Glomerular visceral epithelial cell (primary cell): ENCODE measurements around the gene HOXB1.
"Not testable (repeated sequence)": the region's sequence is repeated elsewhere in the genome, so short reads cannot be mapped to it uniquely, and the experiment has no call there.

Source experiments
- DNase-seq: peaks from one replicate; pipeline ENCODE4 v3.0.0-alpha.2; 2016; ENCODE audit errors: extremely low spot score

The HOXB1 gene

GRCh38 chr17:48519427-48519826, 11.4 kb downstream of the HOXB1 start:
- no peak for DNase-seq

- no peak for DNase-seq
These were observed 13.3 kb downstream of the HOXB1 start for GRCh38 chr17:48517478-48517877.

- no peak for DNase-seq
These were observed 14.6 kb downstream of the HOXB1 start for GRCh38 chr17:48515925-48516900.

GRCh38 chr17:48514477-48514876, 16.3 kb downstream of the HOXB1 start:
- no peak for DNase-seq

GRCh38 chr17:48513666-48514455, 16.9 kb downstream of the HOXB1 start:
- no peak for DNase-seq

GRCh38 chr17:48513097-48513496, 17.7 kb downstream of the HOXB1 start:
- DNase-seq: no peak

GRCh38 chr17:48510761-48511604, 19.8 kb downstream of the HOXB1 start:
- no peak for DNase-seq

GRCh38 chr17:48510381-48510760, 20.4 kb downstream of the HOXB1 start:
- DNase-seq: no peak

GRCh38 chr17:48509708-48510107, 21.1 kb downstream of the HOXB1 start:
- DNase-seq: not testable (repeated sequence)

- DNase-seq: no peak
These were observed 24.6 kb downstream of the HOXB1 start for GRCh38 chr17:48506246-48506645.

GRCh38 chr17:48505788-48506187, 25.0 kb downstream of the HOXB1 start:
- peak; percentile 79 for DNase-seq

- no peak for DNase-seq
These were observed 25.9 kb downstream of the HOXB1 start for GRCh38 chr17:48504953-48505352.

- no peak for DNase-seq
These were observed 27.1 kb downstream of the HOXB1 start for GRCh38 chr17:48503747-48504146.

GRCh38 chr17:48502901-48503300, 27.9 kb downstream of the HOXB1 start:
- DNase-seq: no peak

- no peak for DNase-seq
These were observed 28.5 kb downstream of the HOXB1 start for GRCh38 chr17:48502312-48502711.

- DNase-seq: no peak
These were observed 30.1 kb downstream of the HOXB1 start for GRCh38 chr17:48500435-48501426.

- no peak for DNase-seq
These were observed 30.9 kb downstream of the HOXB1 start for GRCh38 chr17:48499735-48500434.

GRCh38 chr17:48499248-48499647, 31.6 kb downstream of the HOXB1 start:
- no peak for DNase-seq

GRCh38 chr17:48498164-48498850, 32.5 kb downstream of the HOXB1 start:
- DNase-seq: no peak
